DMS53 treated with DMSO at 0.1 percent for 48 hours (cell line): ENCODE measurements around the gene PPP1R9B.

ENCODE experiments used
- DNase-seq: peaks from one replicate; lab custom pipeline; 2025; ENCODE audit not compliant: unreplicated experiment; lab: John Stamatoyannopoulos, UW

The PPP1R9B gene

GRCh38 chr17:50150354-50151040, at the start of gene PPP1R9B:
PPP1R9B (minus strand) TSS chr17:50150677; CDS start chr17:50150513, 164 bp downstream.
- no peak for DNase-seq

- DNase-seq = peak; percentile 85
These were observed 49.5 kb upstream of the PPP1R9B start for GRCh38 chr17:50199803-50200456.

- no peak for DNase-seq
These were observed 48.8 kb upstream of the PPP1R9B start for GRCh38 chr17:50199211-50199802.

- DNase-seq = peak; percentile 56
These were observed 47.7 kb upstream of the PPP1R9B start for GRCh38 chr17:50198026-50198669.

- no peak for DNase-seq
These were observed 46.3 kb upstream of the PPP1R9B start for GRCh38 chr17:50196826-50197225.

- no peak for DNase-seq
These were observed 45.6 kb upstream of the PPP1R9B start for GRCh38 chr17:50196036-50196435.

GRCh38 chr17:50194934-50195865, 44.7 kb upstream of the PPP1R9B start:
- DNase-seq = no peak

- DNase-seq = no peak
These were observed 43.9 kb upstream of the PPP1R9B start for GRCh38 chr17:50194140-50194933.

GRCh38 chr17:50192618-50193291, 42.3 kb upstream of the PPP1R9B start:
- DNase-seq = no peak

- no peak for DNase-seq
These were observed 41.7 kb upstream of the PPP1R9B start for GRCh38 chr17:50192144-50192617.

- DNase-seq = no peak
These were observed 41.1 kb upstream of the PPP1R9B start for GRCh38 chr17:50191359-50192143.

- no peak for DNase-seq
These were observed 40.3 kb upstream of the PPP1R9B start for GRCh38 chr17:50190603-50191358.

GRCh38 chr17:50190293-50190602, 39.8 kb upstream of the PPP1R9B start:
- no peak for DNase-seq

- DNase-seq = no peak
These were observed 39.2 kb upstream of the PPP1R9B start for GRCh38 chr17:50189550-50190292.

- no peak for DNase-seq
These were observed 38.6 kb upstream of the PPP1R9B start for GRCh38 chr17:50188921-50189549.

- no peak for DNase-seq
These were observed 38.0 kb upstream of the PPP1R9B start for GRCh38 chr17:50188531-50188920.
